K562 (cell line): ENCODE data around the gene GLB1L3. TPM values are rescaled to one million over a fixed set of nuclear protein-coding genes. Genes with fewer than 3 reads are reported as not detected.

Source experiments
- ATAC-seq: fragments of 200-7000 bp; cut with Tn5 transposase; 3 replicates; pipeline ENCODE4 v1.9.1; 2020; ENCODE audit warnings: moderate library complexity
- BruUV-seq: library from RNA; stranded (reverse); fragments of 400-500 nt; replicated peaks from 2 replicates; lab custom pipeline; 2021; lab: Mats Ljungman, UMichigan
- CTCF ChIA-PET: fragments of 300-600 bp; formaldehyde crosslinking; extraction: SDS; loops from one replicate; lab custom pipeline; 2021; ENCODE audit warnings: low intra/inter-chr PET ratio; lab: Yijun Ruan, JAX
- POLR2A ChIA-PET: fragments of 300-600, 350-650 bp; sonication (Branson Sonifier 250); formaldehyde crosslinking; extraction: SDS; loops from one replicate; lab custom pipeline; 2021; ENCODE audit warnings: antibody characterized with exemption, inconsistent platforms; lab: Yijun Ruan, JAX
- DNase-seq, 4 experiments: peaks; one replicate each; pipeline versions ENCODE4 v3.0.0 to v3.0.0-alpha.2; 2011 to 2018; ENCODE audit warnings: low spot score in 3 of 4, mixed read lengths in 3 of 4; ENCODE audit errors: extremely low read depth in 1 of 4
- FAIRE-seq: peaks from 2 replicates; lab custom pipeline; 2011; peaks lifted over from hg19 to GRCh38; lab: Jason Lieb, UNC
- H2AFZ ChIP-seq: 2 replicates; pipeline ENCODE4 v1.6.0; 2011; ENCODE audit warnings: low read depth, low read length, control low read depth, inconsistent platforms
- H3K27ac ChIP-seq: fragments of 200-600 bp; 3 replicates; pipeline ENCODE4 v1.8.0; 2011; ENCODE audit warnings: low read depth, mild to moderate bottlenecking, control low read depth, inconsistent platforms, low read length, moderate library complexity, mixed read lengths; ENCODE audit errors: extremely low read depth
- H3K27me3 ChIP-seq, 2 experiments: fragments of 300-600 bp in 1 of 2; 2 replicates in 1 of 2; 3 replicates in 1 of 2; pipeline versions ENCODE4 v1.6.0 to v1.8.0; 2011; ENCODE audit warnings: inconsistent platforms in 2 of 2, low read length in 2 of 2, mild to moderate bottlenecking in 1 of 2, mixed read lengths in 1 of 2, moderate library complexity in 1 of 2; ENCODE audit not compliant: control insufficient read depth in 2 of 2, insufficient read depth in 2 of 2
- H3K36me3 ChIP-seq: fragments of 300-600 bp; 3 replicates; pipeline ENCODE4 v1.8.0; 2011; ENCODE audit warnings: mild to moderate bottlenecking, low read length, inconsistent platforms; ENCODE audit not compliant: control insufficient read depth, insufficient read depth
- H3K4me1 ChIP-seq, 2 experiments: fragments of 200-600 bp in 1 of 2; replicated peaks in 1 of 2; 2 replicates in 1 of 2; 3 replicates in 1 of 2; pipeline versions ENCODE4 v1.5.1 to v1.8.0; 2011; ENCODE audit warnings: inconsistent platforms in 2 of 2, low read length in 2 of 2, mild to moderate bottlenecking in 1 of 2, mixed read lengths in 1 of 2, moderate library complexity in 1 of 2; ENCODE audit not compliant: control insufficient read depth in 2 of 2, insufficient read depth in 2 of 2
- H3K4me2 ChIP-seq: 2 replicates; pipeline ENCODE4 v1.6.1; 2011; ENCODE audit warnings: low read length, control low read depth, inconsistent platforms, mixed read lengths; ENCODE audit not compliant: insufficient read depth
- H3K4me3 ChIP-seq: fragments of 200-600 bp; sonication (generic), shearing (Covaris generic); 2 replicates; pipeline ENCODE4 v1.5.1; 2016; ENCODE audit warnings: control low read depth, inconsistent platforms
- H3K79me2 ChIP-seq: fragments of 200-600 bp; 3 replicates; pipeline ENCODE4 v1.8.0; 2011; ENCODE audit warnings: low read length, inconsistent platforms; ENCODE audit not compliant: control insufficient read depth, insufficient read depth
- H3K9ac ChIP-seq, 2 experiments: 2 replicates each; pipeline versions ENCODE4 v1.6.0 to v1.6.1; 2011; ENCODE audit warnings: low read depth in 2 of 2, low read length in 2 of 2, control low read depth in 1 of 2, inconsistent platforms in 1 of 2, mild to moderate bottlenecking in 1 of 2, mixed read lengths in 1 of 2; ENCODE audit not compliant: insufficient read depth in 1 of 2
- H3K9me1 ChIP-seq: one replicate; pipeline ENCODE4 v1.6.0; 2011; ENCODE audit warnings: inconsistent platforms, mild to moderate bottlenecking, low read length, moderate library complexity; ENCODE audit not compliant: control insufficient read depth, insufficient read depth
- H3K9me3 ChIP-seq: replicated peaks from 2 replicates; pipeline ENCODE4 v1.5.1; 2011; ENCODE audit warnings: low read depth, low read length, inconsistent platforms; ENCODE audit not compliant: control insufficient read depth, insufficient read depth
- H4K20me1 ChIP-seq: replicated peaks from 2 replicates; pipeline ENCODE4 v1.6.1; 2011; ENCODE audit warnings: low read length, inconsistent platforms, mixed read lengths; ENCODE audit not compliant: control insufficient read depth, insufficient read depth
- CBFA2T2 ChIP-seq: fragments of 450-650 bp; conservative IDR thresholded peaks from 2 replicates; pipeline ENCODE4 v1.6.1; 2017; ENCODE audit warnings: mild to moderate bottlenecking
- CEBPB ChIP-seq: fragments of 450-650 bp; IDR thresholded peaks from 2 replicates; pipeline ENCODE4 v1.6.1; 2016; ENCODE audit warnings: missing genetic modification characterization, missing compliant biosample characterization
- E2F4 ChIP-seq: sonication (generic); formaldehyde crosslinking; IDR thresholded peaks from 2 replicates; pipeline ENCODE4 v1.8.0; 2022; ENCODE audit warnings: mild to moderate bottlenecking, low read depth, missing genetic modification reagents
- EGR1 ChIP-seq: fragments of 450-650 bp; conservative IDR thresholded peaks from 2 replicates; pipeline ENCODE4 v1.6.1; 2017; ENCODE audit warnings: mild to moderate bottlenecking
- GATA2 ChIP-seq: sonication (generic); formaldehyde crosslinking; IDR thresholded peaks from 2 replicates; pipeline ENCODE4 v1.4.0; 2020; ENCODE audit warnings: mild to moderate bottlenecking, missing genetic modification reagents
- HDAC1 ChIP-seq, 2 experiments: fragments of 450-650 bp; IDR thresholded peaks; 2 replicates each; pipeline ENCODE4 v1.6.1; 2016 to 2017; ENCODE audit warnings: inconsistent platforms in 1 of 2, mild to moderate bottlenecking in 1 of 2, moderate library complexity in 1 of 2
- HMBOX1 ChIP-seq: sonication (generic); IDR thresholded peaks from 2 replicates; pipeline ENCODE4 v1.6.1; 2016
- MAFF ChIP-seq: IDR thresholded peaks from 2 replicates; pipeline ENCODE4 v1.6.1; 2012; ENCODE audit warnings: low read length, improper control_type of control experiment
- NCOR1 ChIP-seq: fragments of 450-650 bp; IDR thresholded peaks from 2 replicates; pipeline ENCODE4 v1.6.1; 2016; ENCODE audit warnings: mild to moderate bottlenecking, moderate library complexity
- PHB2 ChIP-seq: fragments of 450-650 bp; IDR thresholded peaks from 2 replicates; pipeline ENCODE4 v1.6.1; 2017; ENCODE audit warnings: low read depth
- PML ChIP-seq: IDR thresholded peaks from 2 replicates; pipeline ENCODE4 v1.6.1; 2012; ENCODE audit warnings: low read length, inconsistent platforms
- RCOR1 ChIP-seq, 2 experiments: IDR thresholded peaks; 2 replicates each; pipeline ENCODE4 v1.6.1; 2012; ENCODE audit warnings: low read depth in 2 of 2, low read length in 2 of 2, borderline replicate concordance in 1 of 2, improper control_type of control experiment in 1 of 2
- SMAD4 ChIP-seq: fragments of 250-450 bp; sonication (Bioruptor Pico); conservative IDR thresholded peaks from 2 replicates; pipeline ENCODE4 v1.8.0; 2021; ENCODE audit warnings: inconsistent platforms, mild to moderate bottlenecking, moderate library complexity
- SOX6 ChIP-seq: fragments of 450-650 bp; IDR thresholded peaks from 2 replicates; pipeline ENCODE4 v1.6.1; 2014; ENCODE audit warnings: mild to moderate bottlenecking
- STAT5A ChIP-seq: IDR thresholded peaks from 2 replicates; pipeline ENCODE4 v1.6.1; 2012; ENCODE audit warnings: low read length, inconsistent platforms, borderline replicate concordance
- TAL1 ChIP-seq: fragments of 450-650 bp; IDR thresholded peaks from 2 replicates; pipeline ENCODE4 v1.6.1; 2016; ENCODE audit warnings: mild to moderate bottlenecking
- TBL1XR1 ChIP-seq, 2 experiments: IDR thresholded peaks; 2 replicates each; pipeline ENCODE4 v1.6.1; 2012; ENCODE audit warnings: improper control_type of control experiment in 2 of 2, low read length in 2 of 2, mild to moderate bottlenecking in 1 of 2
- VEZF1 ChIP-seq: fragments of 200-800 bp; sonication (Bioruptor generic); IDR thresholded peaks from 2 replicates; pipeline ENCODE4 v1.6.1; 2017; ENCODE audit warnings: missing genetic modification characterization, missing compliant biosample characterization
- ZFX ChIP-seq: sonication (generic); formaldehyde crosslinking; IDR thresholded peaks from 2 replicates; pipeline ENCODE4 v1.8.0; 2022; ENCODE audit warnings: mild to moderate bottlenecking, missing genetic modification reagents, moderate library complexity
- ZNF436 ChIP-seq: fragments of 250-450, 450-650 bp; sonication (Bioruptor Pico); formaldehyde crosslinking; IDR thresholded peaks from 2 replicates; pipeline ENCODE4 v1.7.0; 2020; ENCODE audit warnings: mild to moderate bottlenecking
- WGBS: fragments of 100-300 bp; shearing (Covaris generic); methylation state at CpG from one replicate; pipeline ENCODE4 v1.1.6; 2016; ENCODE audit warnings: low coverage, mixed read lengths; ENCODE audit not compliant: insufficient coverage; ENCODE audit errors: missing lambda C conversion rate; 5-methylcytosine and 5-hydroxymethylcytosine counted together
- in situ Hi-C: fragments of 300-500 bp; cut with MboI; formaldehyde crosslinking; loops from 4 replicates; pipeline ENCODE4 v1.15.0; 2018; ENCODE audit warnings: inconsistent platforms, mixed read lengths
- intact Hi-C: fragments of 100-400 bp; cut with micrococcal nuclease; formaldehyde crosslinking; loops from 2 replicates; pipeline ENCODE4 v1.14.2; 2022
- polyA plus RNA-seq, 8 experiments: library from polyadenylated mRNA; depleted of rRNA in 4 of 8; stranded (reverse) in 5 of 8; unstranded in 3 of 8; fragments of >200 nt; fragmentation: Nextera tagmentation in 2 of 8; fragmentation: Illumina TruSeq in 1 of 8; extraction: Ambion mirVana in 2 of 8; extraction: Trizol in 1 of 8; gene quantifications; 2 replicates each; pipeline versions ENCODE4 v1.2.1 to v1.2.3, GENCODE V29; 2011 to 2014; ENCODE audit warnings: inconsistent platforms in 1 of 8, missing spikeins in 1 of 8
- total RNA-seq, 7 experiments: library from RNA; depleted of rRNA in 6 of 7; stranded (reverse); fragments of >200 nt in 6 of 7; fragmentation: Illumina TruSeq in 2 of 7; extraction: Trizol in 2 of 7; gene quantifications; 2 replicates each; pipeline versions ENCODE4 v1.2.1 to v1.2.3, GENCODE V29; 2011 to 2021; ENCODE audit warnings: low replicate concordance in 1 of 7

Gene GLB1L3
- total and polyA plus RNA-seq, 9 of the 15 experiments (the other 6 are each of a cell fraction or from before 2014, with no cell fraction given) = 0.18 to 3.3 (median 0.49) TPM

- FAIRE-seq = peak; percentile 75
- Histone ChIP-seq H3K9ac (no peak overlapping the region), H3K9me1 (no peaks in the 10 kb centered on the region), H4K20me1 (no peaks in the 10 kb centered on the region), H3K79me2 (0 out of 3 replicates have a peak, but pooled peaks cover 2% of the 10 kb centered on the region), H3K4me2 (no peak overlapping the region), H3K27ac (no peak overlapping the region), H3K36me3 (no peaks in the 10 kb centered on the region), H3K4me1 (peaks cover 8 to 16% of the 10 kb centered on the region in 2 experiments; a peak in 4 of 5 replicates), H3K4me3 (no peak overlapping the region), H2AFZ (no peak overlapping the region), H3K27me3 (peaks cover 4 to 12% of the 10 kb centered on the region in 2 experiments; a peak in 3 of 5 replicates), H3K9me3 (no peaks in the 10 kb centered on the region)
- ATAC-seq = no peak
- in situ Hi-C loops (no loop called here), intact Hi-C loops (no loop called here)
- whole genome bisulfite sequencing = 8% methylated on average over 1 of the region's 1 CpG
- no TSS peak for BruUV-seq
- ChIA-PET CTCF (no interaction called here), POLR2A (no interaction called here)
- peak in 2 of 4 experiments; percentile 39 to 51 for DNase-seq
- TF ChIP-seq HMBOX1 (peak; percentile 30; the same call in 1 of the 2 replicates), CEBPB (no peak), EGR1 (0 out of 2 replicates have a peak, but pooled peaks have one; percentile 11), SOX6 (peak; percentile 88), GATA2 (CRISPR knock-in tag) (peak; percentile 45; the same call in 1 of the 2 replicates), PHB2 (no peak), STAT5A (peak; percentile 25; the same call in 1 of the 2 replicates), VEZF1 (peak; percentile 28; the same call in 1 of the 2 replicates), MAFF (no peak), CBFA2T2 (peak; percentile 65), HDAC1 (IDR thresholded peaks at IDR 0.05) (0 out of 4 replicates have a peak, but pooled peaks of 1 of the 2 experiments have one; percentile 18), NCOR1 (peak; percentile 66), RCOR1 (IDR thresholded peaks at IDR 0.05; ENCODE audit: borderline replicate concordance in 1 of 2, low read depth in 2 of 2, low read length in 2 of 2) (peak in 1 of 2 experiments; percentile 80; a peak in 2 of 4 replicates), ZFX (CRISPR knock-in tag) (0 out of 2 replicates have a peak, but pooled peaks have one; percentile 31), TBL1XR1 (IDR thresholded peaks at IDR 0.05; ENCODE audit: low read length in 2 of 2) (peak in 1 of 2 experiments; percentile 60; a peak in 2 of 4 replicates), E2F4 (CRISPR knock-in tag) (no peak), PML (0 out of 2 replicates have a peak, but pooled peaks have one; percentile 36), TAL1 (peak; percentile 70), SMAD4 (CRISPR knock-in tag) (peak; percentile 80), ZNF436 (CRISPR knock-in tag) (no peak)
Measured at GRCh38 chr11:134328433-134328832, 52.3 kb downstream of the GLB1L3 start.
